GM12874 (cell line): ENCODE results near the gene FKBP2.

Experiments
- TF ChIP-seq, protein P1 (sequence below): IDR thresholded peaks from 2 replicates; pipeline ENCODE4 v1.5.1; 2011; ENCODE audit warnings: low read depth, mild to moderate bottlenecking, control low read depth, low read length, moderate library complexity; ENCODE audit not compliant: insufficient read depth

The FKBP2 gene

GRCh38 chr11:64253043-64253442, 12.1 kb downstream of the FKBP2 start:
- TF ChIP-seq, protein P1, sequence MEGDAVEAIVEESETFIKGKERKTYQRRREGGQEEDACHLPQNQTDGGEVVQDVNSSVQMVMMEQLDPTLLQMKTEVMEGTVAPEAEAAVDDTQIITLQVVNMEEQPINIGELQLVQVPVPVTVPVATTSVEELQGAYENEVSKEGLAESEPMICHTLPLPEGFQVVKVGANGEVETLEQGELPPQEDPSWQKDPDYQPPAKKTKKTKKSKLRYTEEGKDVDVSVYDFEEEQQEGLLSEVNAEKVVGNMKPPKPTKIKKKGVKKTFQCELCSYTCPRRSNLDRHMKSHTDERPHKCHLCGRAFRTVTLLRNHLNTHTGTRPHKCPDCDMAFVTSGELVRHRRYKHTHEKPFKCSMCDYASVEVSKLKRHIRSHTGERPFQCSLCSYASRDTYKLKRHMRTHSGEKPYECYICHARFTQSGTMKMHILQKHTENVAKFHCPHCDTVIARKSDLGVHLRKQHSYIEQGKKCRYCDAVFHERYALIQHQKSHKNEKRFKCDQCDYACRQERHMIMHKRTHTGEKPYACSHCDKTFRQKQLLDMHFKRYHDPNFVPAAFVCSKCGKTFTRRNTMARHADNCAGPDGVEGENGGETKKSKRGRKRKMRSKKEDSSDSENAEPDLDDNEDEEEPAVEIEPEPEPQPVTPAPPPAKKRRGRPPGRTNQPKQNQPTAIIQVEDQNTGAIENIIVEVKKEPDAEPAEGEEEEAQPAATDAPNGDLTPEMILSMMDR = no peak

DNA sequence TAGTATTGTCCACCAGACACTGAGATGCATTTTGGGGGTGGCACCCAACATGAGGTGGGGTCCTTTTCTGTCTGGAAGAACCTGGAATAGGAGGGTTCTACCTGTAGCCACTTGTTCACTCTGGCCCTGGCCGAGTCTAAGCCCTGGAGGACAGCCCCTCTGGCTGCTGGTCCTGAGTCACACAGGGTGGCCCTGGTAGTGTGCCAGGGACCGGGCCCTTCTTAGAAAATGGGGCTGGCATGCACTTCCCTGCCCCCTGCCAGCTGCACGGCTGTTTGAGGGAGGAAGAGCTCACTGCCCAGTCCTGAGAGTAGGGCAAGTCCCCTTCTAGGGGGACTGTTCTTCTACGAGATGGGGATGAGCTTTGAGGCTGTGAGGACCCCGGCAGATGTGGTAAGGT, 12.6 kb downstream of the FKBP2 start:
- TF ChIP-seq, protein P1 = no peak

GRCh38 chr11:64254326-64254725, 13.4 kb downstream of the FKBP2 start:
- TF ChIP-seq, protein P1 = no peak

GRCh38 chr11:64255135-64256128, 14.5 kb downstream of the FKBP2 start:
- TF ChIP-seq, protein P1 = no peak

DNA sequence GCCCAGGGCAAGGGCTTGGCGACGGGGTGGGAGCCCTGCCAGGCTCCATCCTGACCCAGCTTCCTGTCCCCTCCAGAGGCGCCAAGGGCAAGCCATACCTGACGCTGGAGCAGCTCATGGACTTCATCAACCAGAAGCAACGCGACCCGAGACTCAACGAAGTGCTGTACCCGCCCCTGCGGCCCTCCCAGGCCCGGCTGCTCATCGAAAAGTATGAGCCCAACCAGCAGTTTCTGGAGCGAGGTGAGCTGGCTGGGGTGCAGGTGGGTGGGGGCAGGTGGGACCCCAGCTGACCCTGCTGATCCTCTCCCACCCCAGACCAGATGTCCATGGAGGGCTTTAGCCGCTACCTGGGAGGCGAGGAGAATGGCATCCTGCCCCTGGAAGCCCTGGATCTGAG, 15.4 kb downstream of the FKBP2 start:
- TF ChIP-seq, protein P1 = no peak

- TF ChIP-seq, protein P1 = no peak
These were observed 17.5 kb downstream of the FKBP2 start for GRCh38 chr11:64258356-64258755.

DNA sequence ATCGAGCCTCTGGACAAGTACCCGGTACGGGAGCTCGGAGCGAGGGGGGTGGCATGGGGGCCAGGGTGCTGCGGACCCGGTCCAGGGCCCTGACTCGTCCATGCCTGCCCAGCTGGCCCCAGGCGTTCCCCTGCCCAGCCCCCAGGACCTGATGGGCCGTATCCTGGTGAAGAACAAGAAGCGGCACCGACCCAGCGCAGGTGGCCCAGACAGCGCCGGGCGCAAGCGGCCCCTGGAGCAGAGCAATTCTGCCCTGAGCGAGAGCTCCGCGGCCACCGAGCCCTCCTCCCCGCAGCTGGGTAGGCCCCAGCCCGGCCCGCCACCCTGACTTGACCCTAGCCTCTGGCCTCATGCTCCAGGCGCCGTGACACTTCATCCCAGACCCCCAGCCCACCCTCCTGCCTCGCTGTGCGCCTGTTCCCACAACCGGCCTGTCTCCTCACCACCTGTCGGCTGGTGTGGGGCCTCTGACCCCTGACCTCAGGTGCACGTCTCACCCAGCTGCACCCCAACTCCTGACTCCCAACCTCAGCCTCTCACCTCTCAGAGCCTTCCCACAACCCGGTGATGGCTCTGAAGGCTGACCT, 18.1 kb downstream of the FKBP2 start:
- TF ChIP-seq, protein P1 = no peak
